ENCODE data around the gene KRTAP10-5.
"Not testable (repeated sequence)": the region's sequence is repeated elsewhere in the genome, so short reads cannot be mapped to it uniquely, and the experiment has no call there.

KRTAP10-5 gene

GRCh38 chr21:44568667-44569556, 11.5 kb downstream of the KRTAP10-5 start:
- DNase-seq = no peak

- no peak for DNase-seq
These were observed 12.1 kb downstream of the KRTAP10-5 start for GRCh38 chr21:44568261-44568660.

GRCh38 chr21:44567481-44568171, 12.8 kb downstream of the KRTAP10-5 start:
- no peak for DNase-seq

- DNase-seq = no peak
These were observed 14.0 kb downstream of the KRTAP10-5 start for GRCh38 chr21:44566403-44566802.

GRCh38 chr21:44564886-44565598, 15.4 kb downstream of the KRTAP10-5 start:
- DNase-seq = no peak

GRCh38 chr21:44564099-44564498, 16.3 kb downstream of the KRTAP10-5 start:
- no peak for DNase-seq

GRCh38 chr21:44558695-44559094, 21.7 kb downstream of the KRTAP10-5 start, which contains the start of gene KRTAP10-3:
KRTAP10-3 (minus strand) TSS chr21:44558795; CDS start chr21:44558715, 80 bp downstream.
- no peak for DNase-seq

- not testable (repeated sequence) for DNase-seq
These were observed 22.1 kb downstream of the KRTAP10-5 start for GRCh38 chr21:44558329-44558675.

- no peak for DNase-seq
These were observed 22.7 kb downstream of the KRTAP10-5 start for GRCh38 chr21:44557491-44558328.

GRCh38 chr21:44556879-44557278, 23.5 kb downstream of the KRTAP10-5 start:
- DNase-seq = no peak

GRCh38 chr21:44555200-44555875, 25.1 kb downstream of the KRTAP10-5 start:
- DNase-seq = no peak

GRCh38 chr21:44552681-44553080, 27.7 kb downstream of the KRTAP10-5 start:
- no peak for DNase-seq

GRCh38 chr21:44552136-44552535, 28.3 kb downstream of the KRTAP10-5 start:
- no peak for DNase-seq

- DNase-seq = no peak
These were observed 29.0 kb downstream of the KRTAP10-5 start, which contains the start of gene KRTAP10-2 for GRCh38 chr21:44551340-44551961. KRTAP10-2 (minus strand) TSS chr21:44551505; CDS start chr21:44551458, 47 bp downstream.

GRCh38 chr21:44550807-44551206, 29.6 kb downstream of the KRTAP10-5 start:
- no peak for DNase-seq

- not testable (repeated sequence) for DNase-seq
These were observed 30.1 kb downstream of the KRTAP10-5 start for GRCh38 chr21:44550285-44550684.

- DNase-seq = no peak
These were observed 30.7 kb downstream of the KRTAP10-5 start for GRCh38 chr21:44549525-44550211.

- no peak for DNase-seq
These were observed 31.5 kb downstream of the KRTAP10-5 start for GRCh38 chr21:44548922-44549321.

GRCh38 chr21:44548381-44548780, 32.0 kb downstream of the KRTAP10-5 start:
- no peak for DNase-seq

- no peak for DNase-seq
These were observed 32.6 kb downstream of the KRTAP10-5 start for GRCh38 chr21:44547656-44548331.
